ENCODE data around the gene SAMD4B.

The SAMD4B gene

DNA sequence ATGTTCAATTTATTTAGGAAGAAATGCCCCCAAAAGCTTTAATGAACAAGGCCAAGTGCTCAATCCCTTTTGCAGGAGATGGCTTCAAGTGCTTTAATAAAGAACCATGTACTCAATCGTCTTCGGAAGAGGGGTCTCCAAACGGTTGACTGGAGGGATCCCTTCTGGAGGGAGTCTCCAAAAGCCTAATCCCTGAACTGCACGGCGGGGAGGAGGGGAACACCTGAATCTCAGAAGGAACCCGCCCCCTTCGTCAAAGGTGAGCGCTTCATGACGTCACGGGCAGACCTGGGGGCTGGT lies 48.2 kb downstream of the SAMD4B start:
- TF ChIP-seq, protein P1, sequence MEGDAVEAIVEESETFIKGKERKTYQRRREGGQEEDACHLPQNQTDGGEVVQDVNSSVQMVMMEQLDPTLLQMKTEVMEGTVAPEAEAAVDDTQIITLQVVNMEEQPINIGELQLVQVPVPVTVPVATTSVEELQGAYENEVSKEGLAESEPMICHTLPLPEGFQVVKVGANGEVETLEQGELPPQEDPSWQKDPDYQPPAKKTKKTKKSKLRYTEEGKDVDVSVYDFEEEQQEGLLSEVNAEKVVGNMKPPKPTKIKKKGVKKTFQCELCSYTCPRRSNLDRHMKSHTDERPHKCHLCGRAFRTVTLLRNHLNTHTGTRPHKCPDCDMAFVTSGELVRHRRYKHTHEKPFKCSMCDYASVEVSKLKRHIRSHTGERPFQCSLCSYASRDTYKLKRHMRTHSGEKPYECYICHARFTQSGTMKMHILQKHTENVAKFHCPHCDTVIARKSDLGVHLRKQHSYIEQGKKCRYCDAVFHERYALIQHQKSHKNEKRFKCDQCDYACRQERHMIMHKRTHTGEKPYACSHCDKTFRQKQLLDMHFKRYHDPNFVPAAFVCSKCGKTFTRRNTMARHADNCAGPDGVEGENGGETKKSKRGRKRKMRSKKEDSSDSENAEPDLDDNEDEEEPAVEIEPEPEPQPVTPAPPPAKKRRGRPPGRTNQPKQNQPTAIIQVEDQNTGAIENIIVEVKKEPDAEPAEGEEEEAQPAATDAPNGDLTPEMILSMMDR (IDR thresholded peaks at IDR 0.05; ENCODE audit: extremely low read depth, missing control alignments), result no peak
- no peak for DNase-seq (ENCODE audit: low spot score)

DNA sequence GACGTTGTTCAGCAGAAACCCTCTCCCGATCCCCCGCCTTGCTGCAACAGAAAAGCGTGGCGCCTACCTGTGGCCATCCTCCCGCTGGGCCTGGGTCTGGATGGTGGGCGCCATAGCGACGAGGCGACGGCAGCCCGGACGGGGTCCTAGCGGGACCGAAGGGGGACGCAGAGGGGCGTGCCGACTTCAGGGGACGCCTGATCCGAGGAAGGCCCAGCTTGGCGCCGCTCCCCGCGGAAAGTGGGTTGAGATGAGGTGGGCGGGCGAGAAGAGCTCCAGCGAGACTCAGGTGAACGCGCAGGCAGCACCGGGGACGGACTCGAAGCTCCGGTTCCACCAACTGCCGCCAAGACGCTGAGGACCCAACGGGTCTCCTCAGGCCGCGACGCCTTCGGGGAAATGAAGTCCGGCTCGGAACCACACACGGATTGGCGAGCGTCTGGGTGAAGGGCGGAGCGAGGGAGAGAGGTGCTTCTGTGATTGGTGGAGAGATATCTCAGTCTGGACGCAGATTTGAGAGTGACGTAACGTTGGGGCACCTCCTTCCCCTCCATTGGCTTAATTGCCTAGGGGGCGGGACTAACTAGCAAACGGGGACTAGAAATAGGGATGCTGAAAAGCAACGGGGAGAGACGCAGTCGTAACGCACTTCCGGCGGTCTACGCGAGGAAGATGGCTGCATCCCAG lies 48.7 kb downstream of the SAMD4B start, which contains the start of the genes MED29 and PAF1:
Gene MED29 (plus strand): TSS at position 628 of the 687 bp plus-strand sequence. CDS start 45 bp downstream, at position 673.
Gene PAF1 (minus strand): TSS at position 356 of the 687 bp plus-strand sequence. CDS start 242 bp downstream, at position 114.
- DNase-seq (ENCODE audit: low spot score), result peak; percentile 98
- TF ChIP-seq, protein P1 (IDR thresholded peaks at IDR 0.05; ENCODE audit: extremely low read depth, missing control alignments), result no peak

DNA sequence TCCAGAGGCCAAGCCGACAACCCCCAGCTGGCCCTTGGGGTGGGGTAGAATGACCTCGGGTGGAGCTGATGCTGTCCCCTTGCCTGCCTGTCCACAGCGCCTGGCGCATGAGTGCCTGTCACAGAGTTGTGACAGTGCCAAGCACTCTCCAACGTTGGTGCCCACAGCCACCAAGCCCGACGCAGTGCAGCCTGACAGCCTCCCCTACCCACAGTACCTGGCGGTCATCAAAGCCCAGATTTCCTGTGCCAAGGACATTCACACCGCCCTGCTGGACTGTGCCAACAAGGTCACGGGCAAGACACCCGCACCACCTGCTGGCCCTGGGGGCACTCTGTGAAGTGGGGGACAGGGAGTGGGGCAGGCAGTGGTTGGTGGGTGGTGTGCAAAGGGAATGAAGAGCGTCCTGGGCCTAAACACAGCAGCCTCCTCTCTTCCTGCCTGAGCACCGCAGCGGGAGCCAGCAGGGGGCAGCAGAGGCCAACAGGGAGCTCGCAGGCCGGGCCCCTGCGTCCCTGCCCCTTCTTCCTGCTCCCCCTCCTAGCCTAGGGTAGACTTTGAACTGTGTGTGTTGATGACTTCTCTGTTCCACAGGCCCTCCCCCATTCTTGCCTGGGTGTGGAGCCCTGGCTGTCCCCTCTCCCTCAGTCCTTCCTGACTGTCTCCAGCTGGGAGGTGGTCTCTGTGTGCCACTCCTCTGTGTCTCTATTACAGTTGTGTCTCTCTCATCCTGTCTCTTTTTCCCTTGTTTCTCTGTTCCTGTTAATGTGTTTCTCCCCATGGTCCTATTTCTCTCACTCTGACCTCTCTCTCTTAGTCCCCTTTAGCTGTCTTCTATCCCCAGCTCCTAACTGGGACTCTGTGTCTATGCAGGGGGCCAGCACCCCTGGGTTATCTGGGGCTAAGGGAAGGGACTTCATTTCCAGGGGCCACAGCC lies 55.4 kb downstream of the SAMD4B start:
- TF ChIP-seq, protein P1 (IDR thresholded peaks at IDR 0.05; ENCODE audit: extremely low read depth, missing control alignments), result peak; percentile 92
- peak; percentile 86 for DNase-seq (ENCODE audit: low spot score)

DNA sequence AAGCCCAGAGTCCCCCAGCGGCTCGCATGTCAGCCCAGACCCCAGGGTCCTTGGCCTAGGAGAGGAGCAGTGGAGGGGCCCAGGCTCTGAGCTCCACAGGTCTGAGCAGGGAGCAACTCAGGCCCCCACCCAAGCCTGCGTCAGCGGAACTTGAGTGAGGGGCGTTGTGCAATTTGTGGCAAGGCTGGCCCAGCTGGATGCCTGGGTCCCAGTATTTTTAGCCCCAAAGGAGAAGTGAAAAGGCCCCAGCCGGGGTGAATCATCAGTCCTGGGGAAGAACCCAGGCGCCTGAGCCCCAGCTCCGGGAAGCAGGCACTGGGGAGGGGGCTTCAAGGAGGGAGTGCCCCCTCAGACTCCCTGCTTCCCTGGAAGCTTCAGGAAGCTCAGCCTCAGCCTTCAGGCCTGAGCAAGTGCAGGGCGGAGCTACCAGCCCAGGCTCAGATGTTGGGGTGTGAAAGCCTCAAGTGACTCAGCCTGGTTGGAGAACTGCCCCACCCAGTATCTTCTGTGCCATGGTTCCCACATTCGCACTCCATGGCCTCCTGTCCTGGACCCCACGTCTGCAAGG lies 56.2 kb downstream of the SAMD4B start:
- DNase-seq (ENCODE audit: low spot score), result no peak
- TF ChIP-seq, protein P1 (IDR thresholded peaks at IDR 0.05; ENCODE audit: extremely low read depth, missing control alignments), result no peak

DNA sequence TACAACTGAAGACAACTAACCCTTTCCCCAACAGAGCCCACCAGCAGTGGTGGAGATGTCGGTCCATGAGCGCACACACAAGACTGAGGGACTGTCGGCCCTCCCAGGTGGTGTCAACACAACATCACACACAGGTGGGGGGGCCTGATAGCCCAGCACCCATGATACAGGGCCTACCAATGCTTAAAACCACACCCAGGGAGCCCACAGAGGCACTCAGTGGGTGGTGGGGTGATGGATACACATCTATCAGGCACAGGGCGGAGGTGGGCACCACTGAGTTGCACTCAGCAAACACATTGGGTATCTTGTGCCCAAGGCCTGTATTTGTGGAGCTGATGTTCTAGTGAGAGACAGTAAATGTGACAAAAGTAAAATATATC lies 57.4 kb downstream of the SAMD4B start:
- TF ChIP-seq, protein P1 (IDR thresholded peaks at IDR 0.05; ENCODE audit: extremely low read depth, missing control alignments), result no peak
- no peak for DNase-seq (ENCODE audit: low spot score)

DNA sequence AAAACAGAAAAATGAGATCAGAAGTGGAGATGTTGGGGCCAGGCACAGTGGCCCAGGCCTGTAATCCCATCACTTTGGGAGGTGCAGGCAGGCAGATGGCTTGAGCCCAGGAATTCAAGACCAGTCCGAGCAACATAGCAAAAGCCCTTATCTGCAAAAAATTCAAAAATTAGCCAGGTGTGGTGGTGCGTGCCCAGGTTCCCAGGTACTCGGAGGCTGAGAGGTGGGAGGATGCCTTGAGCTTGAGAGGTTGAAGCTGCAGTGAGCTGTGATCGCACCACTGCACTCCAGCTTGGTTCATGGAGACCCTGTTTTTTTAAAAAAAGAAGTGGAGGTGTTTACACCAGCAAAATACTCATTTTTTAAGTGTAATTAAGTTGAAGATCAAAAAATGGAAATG lies 57.8 kb downstream of the SAMD4B start:
- no peak for DNase-seq (ENCODE audit: low spot score)
- TF ChIP-seq, protein P1 (IDR thresholded peaks at IDR 0.05; ENCODE audit: extremely low read depth, missing control alignments), result no peak
